HEK293 (cell line): Measurements from ENCODE around the gene USP21.
A peak's percentile ranks its signal among the peaks of the same experiment; 100 is the strongest.

Source experiments
- CTCF ChIA-PET: fragments of 350-600 bp; formaldehyde crosslinking; extraction: SDS; loops from one replicate; lab custom pipeline; 2021; ENCODE audit warnings: antibody characterized with exemption; lab: Yijun Ruan, JAX
- POLR2A ChIA-PET: fragments of 300-600 bp; formaldehyde crosslinking; extraction: SDS; loops from one replicate; lab custom pipeline; 2020; ENCODE audit warnings: antibody characterized with exemption, inconsistent platforms; lab: Yijun Ruan, JAX
- H3K27ac ChIP-seq: fragments of 200-500 bp; sonication (Bioruptor generic); 2 replicates; pipeline ENCODE4 v1.5.1; 2014; ENCODE audit warnings: low read depth, low read length, control low read depth, inconsistent platforms; ENCODE audit errors: extremely low read depth
- H3K36me3 ChIP-seq, 2 experiments: fragments of 200-500 bp in 1 of 2; sonication (Bioruptor generic) in 1 of 2; 1 replicate in 1 of 2; 2 replicates in 1 of 2; pipeline ENCODE4 v1.5.1; 2014 to 2017; ENCODE audit warnings: inconsistent platforms in 2 of 2, low read length in 2 of 2; ENCODE audit not compliant: control insufficient read depth in 2 of 2, insufficient read depth in 1 of 2
- H3K4me1 ChIP-seq: fragments of 200-500 bp; sonication (Bioruptor generic); 2 replicates; pipeline ENCODE4 v1.5.1; 2014; ENCODE audit warnings: mild to moderate bottlenecking, low read length, inconsistent platforms; ENCODE audit not compliant: control insufficient read depth, insufficient read depth
- H3K4me3 ChIP-seq: 2 replicates; pipeline ENCODE4 v1.5.1; 2011; ENCODE audit warnings: low read depth, mild to moderate bottlenecking, control low read depth, low read length, moderate library complexity
- H3K9me3 ChIP-seq: fragments of 200-500 bp; sonication (Bioruptor generic); 2 replicates; pipeline ENCODE4 v1.5.1; 2014; ENCODE audit warnings: low read depth, low read length, inconsistent platforms; ENCODE audit not compliant: control insufficient read depth, insufficient read depth
- BCL6B ChIP-seq: fragments of 450-650 bp; formaldehyde crosslinking; IDR thresholded peaks from 2 replicates; pipeline ENCODE4 v1.5.1; 2017; ENCODE audit warnings: missing biosample characterization, missing genetic modification characterization
- GFI1B ChIP-seq: fragments of 450-650 bp; formaldehyde crosslinking; IDR thresholded peaks from 2 replicates; pipeline ENCODE4 v1.5.1; 2016; ENCODE audit warnings: missing biosample characterization, missing genetic modification characterization
- KLF9 ChIP-seq: fragments of 450-650 bp; formaldehyde crosslinking; IDR thresholded peaks from 2 replicates; pipeline ENCODE4 v1.5.1; 2016; ENCODE audit warnings: missing biosample characterization, missing genetic modification characterization, low read depth
- PBX3 ChIP-seq: sonication (generic); formaldehyde crosslinking; IDR thresholded peaks from 2 replicates; pipeline ENCODE4 v1.8.1; 2022; ENCODE audit warnings: mild to moderate bottlenecking, moderate library complexity, missing genetic modification reagents
- PRDM1 ChIP-seq: fragments of 450-650 bp; formaldehyde crosslinking; IDR thresholded peaks from 2 replicates; pipeline ENCODE4; 2016; ENCODE audit warnings: missing biosample characterization, missing genetic modification characterization
- PRDM6 ChIP-seq: fragments of 450-650 bp; formaldehyde crosslinking; IDR thresholded peaks from 2 replicates; pipeline ENCODE4 v1.5.1; 2017; ENCODE audit warnings: missing biosample characterization, missing genetic modification characterization
- WT1 ChIP-seq: fragments of 450-650 bp; formaldehyde crosslinking; IDR thresholded peaks from 2 replicates; pipeline ENCODE4 v1.5.1; 2016; ENCODE audit warnings: missing biosample characterization, missing genetic modification characterization
- ZBTB17 ChIP-seq: fragments of 450-650 bp; formaldehyde crosslinking; IDR thresholded peaks from 2 replicates; pipeline ENCODE4 v1.5.1; 2016; ENCODE audit warnings: missing biosample characterization, missing genetic modification characterization
- ZEB2 ChIP-seq: fragments of 450-650 bp; formaldehyde crosslinking; IDR thresholded peaks from 2 replicates; pipeline ENCODE4 v1.5.1; 2016; ENCODE audit warnings: missing biosample characterization, missing genetic modification characterization
- ZIC2 ChIP-seq: fragments of 450-650 bp; formaldehyde crosslinking; IDR thresholded peaks from 2 replicates; pipeline ENCODE4 v1.5.1; 2016; ENCODE audit warnings: missing biosample characterization, missing genetic modification characterization
- ZNF155 ChIP-seq: fragments of 450-650 bp; formaldehyde crosslinking; IDR thresholded peaks from 2 replicates; pipeline ENCODE4 v1.5.1; 2016; ENCODE audit warnings: missing biosample characterization, missing genetic modification characterization
- ZNF175 ChIP-seq: fragments of 450-650 bp; formaldehyde crosslinking; IDR thresholded peaks from 2 replicates; pipeline ENCODE4 v1.5.1; 2016; ENCODE audit warnings: missing biosample characterization, missing genetic modification characterization
- ZNF184 ChIP-seq: fragments of 450-650 bp; IDR thresholded peaks from 2 replicates; pipeline ENCODE4 v1.5.1; 2018; ENCODE audit warnings: missing biosample characterization, mild to moderate bottlenecking, missing genetic modification characterization
- ZNF274 ChIP-seq, 2 experiments: fragments of 200-500 bp in 1 of 2; fragments of 450-650 bp in 1 of 2; sonication (Bioruptor generic) in 1 of 2; formaldehyde crosslinking in 1 of 2; IDR thresholded peaks; 2 replicates each; pipeline versions ENCODE4 v1.5.1 to v1.6.1; 2014 to 2016; ENCODE audit warnings: borderline replicate concordance in 1 of 2, inconsistent platforms in 1 of 2, low read length in 1 of 2, missing biosample characterization in 1 of 2, missing genetic modification characterization in 1 of 2
- ZNF423 ChIP-seq: fragments of 450-650 bp; formaldehyde crosslinking; IDR thresholded peaks from 2 replicates; pipeline ENCODE4 v1.5.1; 2016; ENCODE audit warnings: missing biosample characterization, missing genetic modification characterization
- ZNF449 ChIP-seq: fragments of 450-650 bp; formaldehyde crosslinking; IDR thresholded peaks from 2 replicates; pipeline ENCODE4 v1.5.1; 2017; ENCODE audit warnings: missing biosample characterization, mild to moderate bottlenecking, missing genetic modification characterization, moderate library complexity
- ZNF513 ChIP-seq: fragments of 450-650 bp; IDR thresholded peaks from 2 replicates; pipeline ENCODE4 v1.5.1; 2018; ENCODE audit warnings: missing biosample characterization, missing genetic modification characterization
- ZNF610 ChIP-seq: fragments of 450-650 bp; formaldehyde crosslinking; IDR thresholded peaks from 2 replicates; pipeline ENCODE4 v1.5.1; 2016; ENCODE audit warnings: missing biosample characterization, missing genetic modification characterization, borderline replicate concordance
- ZNF621 ChIP-seq: fragments of 450-650 bp; formaldehyde crosslinking; IDR thresholded peaks from 2 replicates; pipeline ENCODE4 v1.5.1; 2017; ENCODE audit warnings: missing biosample characterization, missing genetic modification characterization
- ZNF837 ChIP-seq: fragments of 450-650 bp; formaldehyde crosslinking; IDR thresholded peaks from 2 replicates; pipeline ENCODE4 v1.5.1; 2016; ENCODE audit warnings: missing biosample characterization, missing genetic modification characterization
- ZSCAN30 ChIP-seq: fragments of 450-650 bp; IDR thresholded peaks from 2 replicates; pipeline ENCODE4 v1.5.1; 2018; ENCODE audit warnings: missing biosample characterization, mild to moderate bottlenecking, missing genetic modification characterization, moderate library complexity
- ZSCAN5A ChIP-seq: fragments of 450-650 bp; formaldehyde crosslinking; IDR thresholded peaks from 2 replicates; pipeline ENCODE4 v1.5.1; 2016; ENCODE audit warnings: missing biosample characterization, missing genetic modification characterization

USP21 gene

DNA sequence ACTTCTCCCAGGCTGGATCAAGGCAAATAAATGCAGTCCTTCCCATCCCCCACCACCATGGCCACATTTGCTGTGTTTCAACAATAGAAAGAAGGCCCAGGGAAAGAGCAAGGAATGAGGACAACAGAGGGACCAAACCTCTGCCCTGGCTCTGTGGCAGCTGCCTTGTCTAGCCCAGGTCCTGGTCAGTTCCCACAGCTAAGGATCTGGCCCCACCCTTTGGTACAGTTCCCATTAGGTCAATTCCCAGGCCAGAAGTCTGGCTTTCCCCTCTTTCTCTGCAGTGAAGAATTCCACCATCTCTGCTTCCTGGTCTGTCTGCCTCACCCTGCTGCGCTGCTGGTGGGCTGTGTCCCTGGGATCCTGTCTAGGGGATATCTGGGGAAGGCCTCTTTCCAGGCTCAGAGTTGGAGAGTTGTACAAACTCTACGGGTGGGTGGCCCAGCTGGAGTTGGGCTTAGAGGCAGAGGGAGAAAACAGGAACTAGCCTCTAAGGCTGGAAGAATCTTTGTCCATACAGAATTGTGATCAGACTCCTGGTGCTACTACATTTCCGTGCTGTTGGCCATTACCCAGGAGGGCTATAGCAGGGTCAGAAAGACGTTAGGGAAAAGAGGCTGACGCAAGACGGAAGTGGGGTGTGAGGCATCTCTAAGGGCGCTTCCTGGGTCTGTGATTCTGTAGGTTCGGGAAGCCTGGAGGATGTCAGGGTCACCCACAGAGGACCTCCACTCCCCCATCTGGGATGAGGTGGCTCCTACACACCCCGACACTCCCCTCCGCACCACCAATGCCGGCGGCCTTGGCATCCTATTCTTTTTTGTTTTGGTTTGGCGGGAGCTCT lies 41.9 kb downstream of the USP21 start:
- ChIA-PET POLR2A (interaction anchor here (0.6 to 2.2 kb wide), 14 partner anchors 10 to 189 kb away, joined by 3 to 22 read pairs (median 4); partner anchors contain the start of genes B4GALT3, FCER1G, PPOX and TOMM40L), CTCF (interaction anchor here (0.6 to 4.9 kb wide), 9 partner anchors 9 to 940 kb away, joined by 3 to 32 read pairs (median 6); partner anchors contain the start of genes APOA2, PPOX and TOMM40L)
- peak overlapping the region; percentile 72 for H3K27ac ChIP-seq
- no peak overlapping the region for H3K4me3 ChIP-seq
- peaks cover 9% of the 10 kb centered on the region; the same call in 1 of the 2 replicates for H3K4me1 ChIP-seq
- H3K9me3 ChIP-seq = no peaks in the 10 kb centered on the region
- TF ChIP-seq ZNF155 (tag by site-specific recombination) (no peak), ZNF610 (no peak), ZNF449 (0 out of 2 replicates have a peak, but pooled peaks have one; percentile 9), KLF9 (tag by site-specific recombination) (0 out of 2 replicates have a peak, but pooled peaks have one; percentile 12), PRDM1 (no peak), ZEB2 (tag by site-specific recombination) (0 out of 2 replicates have a peak, but pooled peaks have one; percentile 6)
- H3K36me3 ChIP-seq = peaks cover 16 to 30% of the 10 kb centered on the region in 2 experiments; a peak in 2 of 3 replicates

DNA sequence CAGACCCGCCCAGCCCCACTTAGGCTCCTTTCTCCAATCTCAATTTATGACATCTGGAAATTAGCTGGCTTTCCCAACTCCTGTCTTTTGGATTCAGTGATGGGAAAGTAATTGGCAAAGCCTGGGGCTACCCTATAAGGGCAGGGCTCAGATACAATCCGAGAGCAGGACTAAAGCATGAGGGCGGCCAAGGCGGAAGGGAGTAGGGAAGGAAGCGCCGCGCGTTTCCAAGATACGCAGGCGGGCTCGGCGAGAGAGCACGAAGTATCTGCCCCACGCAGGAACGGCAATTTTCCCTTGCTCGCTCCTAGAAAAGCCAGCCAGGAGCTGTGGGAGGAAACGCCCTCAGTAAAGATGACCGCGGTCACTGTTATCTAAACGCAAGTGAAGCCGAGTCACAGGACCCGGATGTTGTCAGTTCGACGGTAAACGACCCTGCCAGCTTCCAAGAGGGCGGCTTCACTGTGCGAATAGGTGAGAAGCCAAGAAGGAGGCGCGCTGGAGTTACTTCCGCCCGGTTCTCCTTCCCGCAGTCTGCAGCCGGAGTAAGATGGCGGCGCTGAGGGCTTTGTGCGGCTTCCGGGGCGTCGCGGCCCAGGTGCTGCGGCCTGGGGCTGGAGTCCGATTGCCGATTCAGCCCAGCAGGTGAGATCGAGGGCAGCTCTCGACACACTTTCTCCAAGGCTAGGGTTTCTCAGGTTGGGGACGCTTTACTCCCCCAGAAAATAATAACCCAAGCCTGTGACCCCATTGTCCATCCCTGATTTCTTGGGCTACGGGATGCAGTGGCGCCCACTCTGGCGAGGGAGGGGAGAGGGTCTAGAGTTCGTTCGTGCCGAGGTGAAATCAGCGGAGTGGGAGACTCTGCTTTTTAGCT lies 42.8 kb downstream of the USP21 start, which contains the start of gene NDUFS2:
Gene NDUFS2 (plus strand): TSS at position 532 of the 877 bp plus-strand sequence. CDS start 19 bp downstream, at position 551.
- Histone ChIP-seq H3K4me1 (peaks cover 9% of the 10 kb centered on the region; the same call in 1 of the 2 replicates), H3K27ac (peak within 1 kb of the TSS; percentile 72), H3K4me3 (peak within 1 kb of the TSS; percentile 56), H3K36me3 (peaks cover 17 to 39% of the 10 kb centered on the region in 2 experiments; a peak in 2 of 3 replicates), H3K9me3 (no peaks in the 10 kb centered on the region)
- ChIA-PET CTCF (interaction anchor here (0.6 to 4.9 kb wide), 14 partner anchors 9 to 941 kb away, joined by 3 to 32 read pairs (median 3); partner anchors contain the start of genes APOA2, PPOX, SDHC and TOMM40L), POLR2A (interaction anchor here (0.6 to 2.2 kb wide), 15 partner anchors 9 to 188 kb away, joined by 3 to 22 read pairs (median 4); partner anchors contain the start of genes B4GALT3, FCER1G, PPOX and TOMM40L)
- TF ChIP-seq ZBTB17 (tag by site-specific recombination) = peak; percentile 100
- TF ChIP-seq ZNF175 (tag by site-specific recombination) = no peak
- no peak for TF ChIP-seq PBX3 (CRISPR knock-in tag)
- TF ChIP-seq GFI1B (tag by site-specific recombination) = no peak
- TF ChIP-seq ZNF274 (IDR thresholded peaks at IDR 0.05; ENCODE audit: low read length) = no peak
- no peak for TF ChIP-seq ZNF274 (tag by site-specific recombination; IDR thresholded peaks at IDR 0.05; ENCODE audit: borderline replicate concordance)
- peak; percentile 80; the same call in 1 of the 2 replicates for TF ChIP-seq ZNF423 (tag by site-specific recombination)
- no peak for TF ChIP-seq ZNF621
- no peak for TF ChIP-seq WT1 (tag by site-specific recombination)
- TF ChIP-seq ZSCAN30 (tag by site-specific recombination) = 0 out of 2 replicates have a peak, but pooled peaks have one; percentile 35
- TF ChIP-seq ZNF184 (tag by site-specific recombination) = no peak
- no peak for TF ChIP-seq ZSCAN5A
- no peak for TF ChIP-seq PRDM6 (tag by site-specific recombination)
- TF ChIP-seq ZNF837 (tag by site-specific recombination) = no peak
- no peak for TF ChIP-seq ZIC2 (tag by site-specific recombination)
- TF ChIP-seq BCL6B (tag by site-specific recombination) = no peak
- TF ChIP-seq ZNF513 (tag by site-specific recombination) = no peak
